ENCODE measurements around the gene PDE4D.

GRCh38 chr5:59234236-59234635, 659.3 kb downstream of the PDE4D start:
- TF ChIP-seq CTCF (IDR thresholded peaks at IDR 0.05; ENCODE audit: insufficient read depth, low read depth, low read length) (no peak), EZH2 (IDR thresholded peaks at IDR 0.05; ENCODE audit: insufficient read depth, low read length) (no peak)

All from astrocyte (in vitro differentiated cells and primary cell).